ENCODE measurements around the gene UXS1.

Gene UXS1

DNA sequence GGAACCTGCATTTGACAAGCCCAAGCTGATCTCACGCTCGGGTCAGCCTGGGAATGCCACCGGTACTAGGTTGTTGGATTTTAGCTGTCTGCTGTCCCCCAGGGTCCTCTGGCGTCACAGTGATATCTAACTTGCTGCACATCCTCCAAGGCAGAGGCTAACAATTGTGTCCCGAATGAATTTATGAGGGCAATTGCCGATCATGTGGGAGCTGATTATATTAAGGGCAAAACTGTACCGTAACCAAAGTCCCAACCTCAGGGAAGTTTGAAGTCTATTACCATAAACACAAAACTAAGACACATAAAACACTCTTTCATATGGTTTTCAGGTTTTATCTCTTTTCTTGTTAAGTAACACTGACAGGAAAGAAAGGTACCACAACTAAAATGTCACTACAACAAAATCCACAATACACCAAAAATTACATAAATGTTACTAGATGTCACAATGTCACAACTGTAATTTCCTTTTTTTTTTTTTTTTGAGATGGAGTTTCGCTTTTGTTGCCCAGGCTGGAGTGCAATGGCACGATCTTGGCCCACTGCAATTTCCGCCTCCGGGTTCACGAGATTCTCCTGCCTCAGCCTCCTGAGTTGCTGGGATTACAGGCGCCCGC is 6.7 kb downstream of the UXS1 start:
- no peak for DNase-seq

GRCh38 chr2:106185475-106186184 is 8.5 kb downstream of the UXS1 start:
- DNase-seq, result no peak

GRCh38 chr2:106184857-106185256 is 9.2 kb downstream of the UXS1 start:
- DNase-seq, result no peak

- no peak for DNase-seq
These were observed 9.7 kb downstream of the UXS1 start for GRCh38 chr2:106184394-106184793.

DNA sequence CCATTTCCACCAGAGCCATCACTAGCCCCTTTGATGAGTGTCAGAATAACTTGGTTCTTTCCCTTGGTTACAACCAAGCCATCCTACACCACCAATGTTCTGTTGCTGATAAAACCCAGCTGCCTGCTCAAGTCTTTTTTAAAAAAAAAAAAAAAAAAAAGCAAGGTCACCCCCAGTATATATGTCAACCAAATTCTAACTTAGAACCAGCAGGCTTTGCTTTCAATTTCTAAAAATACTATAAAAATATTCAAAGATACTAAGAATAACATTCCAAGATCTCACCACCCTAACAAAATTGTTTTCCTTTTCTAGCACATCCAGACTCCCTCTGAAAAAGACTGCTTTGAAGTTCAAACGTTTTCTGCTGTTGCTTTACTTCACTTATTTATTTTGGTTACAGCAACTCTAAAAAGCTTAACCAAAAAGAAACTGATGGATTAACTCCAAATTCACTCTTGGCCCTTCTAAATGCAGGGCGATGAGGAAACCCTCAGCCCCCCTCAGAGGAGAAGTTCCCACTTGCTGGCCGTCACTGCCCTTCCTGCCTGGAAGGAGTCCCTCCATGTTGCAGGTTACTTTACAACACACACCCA is 10.9 kb downstream of the UXS1 start:
- no peak for DNase-seq

DNA sequence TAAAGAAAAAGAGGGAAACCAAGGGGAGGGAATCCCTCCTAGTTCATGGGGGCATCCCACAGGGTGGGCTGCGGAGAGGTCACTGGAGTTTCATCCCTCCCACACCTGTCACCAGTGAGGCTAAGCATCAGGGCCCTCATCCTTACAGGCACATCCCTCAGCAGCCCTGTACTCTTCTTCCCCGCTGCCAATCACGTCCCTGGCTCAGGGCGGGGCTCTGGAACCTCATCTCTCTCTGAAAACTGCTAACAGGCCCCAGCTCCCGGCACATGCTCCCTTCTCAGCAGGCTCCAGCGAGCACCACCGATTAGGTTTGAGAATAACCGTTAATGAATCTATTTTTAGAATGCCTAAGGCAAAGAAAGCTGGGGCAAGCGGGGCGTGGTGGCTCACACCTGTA is 13.0 kb downstream of the UXS1 start:
- DNase-seq, result no peak

GRCh38 chr2:106180602-106181001 is 13.5 kb downstream of the UXS1 start:
- no peak for DNase-seq

- DNase-seq, result no peak
These were observed 15.4 kb downstream of the UXS1 start for GRCh38 chr2:106178716-106179115.

GRCh38 chr2:106177581-106177980 is 16.5 kb downstream of the UXS1 start:
- no peak for DNase-seq

GRCh38 chr2:106176446-106177099 is 17.5 kb downstream of the UXS1 start:
- no peak for DNase-seq

- DNase-seq, result no peak
These were observed 18.8 kb downstream of the UXS1 start for GRCh38 chr2:106175086-106175850.

GRCh38 chr2:106174056-106174455 is 20.0 kb downstream of the UXS1 start:
- DNase-seq, result no peak

GRCh38 chr2:106172649-106173048 is 21.5 kb downstream of the UXS1 start:
- no peak for DNase-seq

- no peak for DNase-seq
These were observed 25.4 kb downstream of the UXS1 start for GRCh38 chr2:106168657-106169056.

DNA sequence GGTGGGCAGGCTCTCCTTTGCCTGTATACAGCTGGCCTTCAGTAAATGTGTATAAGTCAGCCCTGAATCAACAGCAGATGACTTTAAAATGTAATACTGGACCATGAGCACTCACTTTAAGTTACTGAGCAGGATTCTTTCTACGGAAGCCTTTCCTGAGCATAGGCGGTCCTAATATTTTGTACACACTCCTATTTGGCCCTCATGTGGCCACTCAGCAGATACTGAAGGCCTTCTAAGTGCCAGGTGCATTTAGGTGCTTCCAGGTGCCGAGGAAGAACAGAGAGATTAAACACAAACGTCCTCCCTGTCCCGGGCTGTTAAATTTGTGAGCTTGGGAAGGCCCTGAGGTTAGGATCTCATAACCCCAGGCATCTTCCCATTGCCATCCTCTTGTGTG is 27.0 kb downstream of the UXS1 start:
- no peak for DNase-seq

GRCh38 chr2:106165561-106165960 is 28.5 kb downstream of the UXS1 start:
- no peak for DNase-seq

GRCh38 chr2:106165029-106165428 is 29.1 kb downstream of the UXS1 start:
- DNase-seq, result no peak

GRCh38 chr2:106163948-106164545 is 30.1 kb downstream of the UXS1 start:
- no peak for DNase-seq

DNA sequence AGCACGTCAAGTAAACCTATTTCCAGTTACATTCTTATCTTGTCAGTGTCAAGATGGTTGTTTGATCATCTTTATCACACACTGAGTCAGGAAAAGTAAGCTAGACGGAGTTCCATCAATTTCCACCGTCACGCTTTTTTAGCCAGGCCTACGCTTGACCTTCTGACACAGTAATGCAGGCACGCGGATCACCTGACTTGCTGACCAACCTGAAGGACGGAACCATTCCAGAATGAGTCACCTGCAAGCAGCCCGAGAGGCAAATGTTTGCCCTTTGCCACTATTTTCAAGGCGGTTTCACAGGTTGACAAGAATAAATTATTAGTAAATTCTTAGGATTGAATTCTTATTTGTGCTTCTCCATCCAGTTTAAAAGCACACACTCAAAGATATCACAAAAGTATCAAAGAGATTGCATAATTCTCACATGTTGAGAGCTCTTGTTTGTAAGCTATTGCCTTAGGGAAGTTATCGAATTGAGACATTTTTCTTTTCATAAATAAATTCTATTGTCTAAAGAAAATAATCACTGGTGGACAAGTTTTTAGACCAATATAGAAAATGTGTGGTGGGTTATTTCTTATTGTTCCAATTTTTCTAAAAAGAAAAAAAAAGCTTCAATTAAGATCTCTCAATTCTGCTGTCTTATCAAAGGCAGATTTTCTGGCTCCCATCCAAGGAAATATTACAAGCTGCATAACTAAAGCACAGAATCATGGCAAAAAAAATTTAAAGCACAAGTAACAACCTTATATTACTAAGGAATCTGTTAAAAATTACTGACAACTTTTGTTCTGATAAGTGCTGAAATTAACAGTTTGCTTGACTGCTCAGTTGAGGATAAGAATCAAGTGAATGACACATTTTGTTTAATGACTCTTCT is 31.9 kb downstream of the UXS1 start:
- DNase-seq, result no peak

DNA sequence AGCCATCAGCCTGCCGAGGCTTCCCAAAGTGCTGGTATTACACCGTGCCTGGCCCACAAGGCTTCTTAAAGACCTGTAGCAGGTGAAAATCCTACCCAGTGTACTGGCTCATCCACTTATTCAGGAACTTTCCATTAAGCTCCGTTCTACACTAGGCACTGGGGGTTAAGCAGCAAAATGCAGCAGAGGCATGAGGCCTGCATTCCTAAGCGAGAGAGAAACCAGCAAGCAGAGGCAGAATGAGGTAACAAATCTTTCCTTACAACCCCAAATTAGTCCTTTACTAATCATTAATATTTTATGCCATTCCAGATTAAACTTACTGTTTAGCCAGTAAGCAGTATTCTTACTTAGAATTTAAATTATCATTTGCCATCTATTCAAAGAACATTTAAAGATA is 32.8 kb downstream of the UXS1 start:
- DNase-seq, result no peak

GRCh38 chr2:106160786-106161261 is 33.3 kb downstream of the UXS1 start:
- no peak for DNase-seq

Measured in NCI-H1048 (cell line).